HepG2 (cell line): Measurements from ENCODE around the gene ANAPC5. TPM values are rescaled to one million over a fixed set of nuclear protein-coding genes. Genes with fewer than 3 reads are reported as not detected.

Source experiments
- ATAC-seq: fragments of 200-7000 bp; cut with Tn5 transposase; 3 replicates; pipeline ENCODE4 v1.9.1; 2020; ENCODE audit warnings: mild to moderate bottlenecking, moderate library complexity
- BruUV-seq: library from RNA; stranded (reverse); fragments of 400-500 nt; replicated peaks from 2 replicates; lab custom pipeline; 2021; lab: Mats Ljungman, UMichigan
- CTCF ChIA-PET: fragments of 300-600 bp; formaldehyde crosslinking; extraction: SDS; loops from one replicate; lab custom pipeline; 2021; ENCODE audit warnings: low total read pairs, inconsistent platforms, low intra/inter-chr PET ratio; lab: Yijun Ruan, JAX
- POLR2A ChIA-PET: fragments of 350-600 bp; sonication (Branson Sonifier 250); formaldehyde crosslinking; loops from one replicate; lab custom pipeline; 2020; ENCODE audit warnings: antibody characterized with exemption, inconsistent platforms; lab: Yijun Ruan, JAX
- DNase-seq: peaks from one replicate; pipeline ENCODE4 v3.0.0-alpha.2; 2015; ENCODE audit warnings: low spot score
- FAIRE-seq: peaks from 3 replicates; lab custom pipeline; 2011; peaks lifted over from hg19 to GRCh38; lab: Jason Lieb, UNC
- H2AFZ ChIP-seq: one replicate; pipeline ENCODE4 v1.6.1; 2011; ENCODE audit warnings: low read length, inconsistent platforms
- H3K27ac ChIP-seq: fragments of 300-600 bp; 3 replicates; pipeline ENCODE4 v1.8.0; 2011; ENCODE audit warnings: mixed run types, mild to moderate bottlenecking, mixed read lengths, low read length, inconsistent platforms; ENCODE audit not compliant: insufficient read depth; ENCODE audit errors: extremely low read length
- H3K27me3 ChIP-seq, 2 experiments: fragments of 200-600 bp in 1 of 2; 2 replicates in 1 of 2; 3 replicates in 1 of 2; pipeline versions ENCODE4 v1.6.0 to v1.8.0; 2011; ENCODE audit warnings: low read length in 2 of 2, mild to moderate bottlenecking in 2 of 2, moderate library complexity in 2 of 2, inconsistent platforms in 1 of 2; ENCODE audit not compliant: insufficient read depth in 2 of 2, control insufficient read depth in 1 of 2
- H3K36me3 ChIP-seq, 2 experiments: fragments of 200-600 bp in 1 of 2; replicated peaks in 1 of 2; 2 replicates in 1 of 2; 3 replicates in 1 of 2; pipeline versions ENCODE4 v1.5.1 to v1.8.0; 2011; ENCODE audit warnings: low read length in 2 of 2, inconsistent platforms in 1 of 2; ENCODE audit not compliant: insufficient read depth in 2 of 2, control insufficient read depth in 1 of 2
- H3K4me1 ChIP-seq: 2 replicates; pipeline ENCODE4 v1.5.1; 2012; ENCODE audit warnings: low read length, inconsistent platforms; ENCODE audit not compliant: insufficient read depth
- H3K4me2 ChIP-seq: 2 replicates; pipeline ENCODE4 v1.6.0; 2011; ENCODE audit warnings: low read depth, low read length, inconsistent platforms
- H3K4me3 ChIP-seq, 3 experiments: fragments of 200-600 bp in 1 of 3; sonication (generic), shearing (Covaris generic) in 1 of 3; replicated peaks in 1 of 3; 2 replicates each; pipeline ENCODE4 v1.5.1; 2011 to 2016; ENCODE audit warnings: low read length in 3 of 3, inconsistent platforms in 2 of 3, low read depth in 2 of 3, mild to moderate bottlenecking in 2 of 3, control low read depth in 1 of 3, mixed read lengths in 1 of 3; ENCODE audit not compliant: insufficient read depth in 1 of 3
- H3K79me2 ChIP-seq: one replicate; pipeline ENCODE4 v1.6.1; 2011; ENCODE audit warnings: low read length, inconsistent platforms; ENCODE audit not compliant: insufficient read depth
- H3K9ac ChIP-seq: 2 replicates; pipeline ENCODE4 v1.6.0; 2011; ENCODE audit warnings: mild to moderate bottlenecking, low read depth, low read length, inconsistent platforms; ENCODE audit not compliant: insufficient read depth
- H3K9me3 ChIP-seq: 2 replicates; pipeline ENCODE4 v1.5.1; 2012; ENCODE audit warnings: mild to moderate bottlenecking, low read length
- H4K20me1 ChIP-seq: 2 replicates; pipeline ENCODE4 v1.6.0; 2011; ENCODE audit warnings: inconsistent platforms, mild to moderate bottlenecking, low read length, moderate library complexity; ENCODE audit not compliant: insufficient read depth
- HIVEP1 ChIP-seq: sonication (generic); formaldehyde crosslinking; IDR thresholded peaks from 2 replicates; pipeline ENCODE4 v1.4.0; 2020; ENCODE audit warnings: mild to moderate bottlenecking, missing genetic modification reagents
- MLLT10 ChIP-seq: sonication (generic); formaldehyde crosslinking; IDR thresholded peaks from 2 replicates; pipeline ENCODE4 v1.4.0; 2020; ENCODE audit warnings: missing genetic modification reagents
- MYC ChIP-seq: sonication (generic); formaldehyde crosslinking; IDR thresholded peaks from 2 replicates; pipeline ENCODE4 v1.9.0; 2021; ENCODE audit warnings: missing genetic modification reagents, borderline replicate concordance
- NCOR1 ChIP-seq: fragments of 200-600 bp; sonication (generic); IDR thresholded peaks from 2 replicates; pipeline ENCODE4 v1.7.0; 2017; ENCODE audit warnings: antibody characterized with exemption, low read length, borderline replicate concordance
- TAF15 ChIP-seq: fragments of 200-400 bp; formaldehyde crosslinking; IDR thresholded peaks from one replicate; pipeline ENCODE4 v1.6.1; 2018; ENCODE audit warnings: mild to moderate bottlenecking, low read depth, low read length; ENCODE audit not compliant: poor library complexity, severe bottlenecking
- XRCC5 ChIP-seq: fragments of 200-400 bp; formaldehyde crosslinking; optimal IDR thresholded peaks from 2 replicates; pipeline ENCODE3; 2017; ENCODE audit warnings: mild to moderate bottlenecking, low read length
- ZNF34 ChIP-seq: sonication (generic); formaldehyde crosslinking; IDR thresholded peaks from 2 replicates; pipeline ENCODE4 v1.4.0; 2020; ENCODE audit warnings: mild to moderate bottlenecking, missing genetic modification reagents, borderline replicate concordance
- ZNF547 ChIP-seq: sonication (generic); formaldehyde crosslinking; IDR thresholded peaks from 2 replicates; pipeline ENCODE4 v1.5.1; 2020; ENCODE audit warnings: mild to moderate bottlenecking, missing genetic modification reagents
- ZNF598 ChIP-seq: sonication (generic); formaldehyde crosslinking; IDR thresholded peaks from 2 replicates; pipeline ENCODE4 v1.5.1; 2020; ENCODE audit warnings: mild to moderate bottlenecking, missing genetic modification reagents, borderline replicate concordance
- ZNF768 ChIP-seq: sonication (generic); formaldehyde crosslinking; IDR thresholded peaks from 2 replicates; pipeline ENCODE4 v1.4.0; 2020; ENCODE audit warnings: missing genetic modification reagents
- WGBS: methylation state at CpG from one replicate; pipeline ENCODE4 v1.1.6; 2017; ENCODE audit warnings: low lambda C conversion rate; 5-methylcytosine and 5-hydroxymethylcytosine counted together
- in situ Hi-C: cut with HindIII; loops from 2 replicates; pipeline ENCODE4 v1.10.0; 2017; ENCODE audit warnings: low pct_unique_long_range_greater_than_20kb; ENCODE audit not compliant: extremely low pct_ligation_motif_present
- intact Hi-C: fragments of 100-400 bp; cut with micrococcal nuclease; formaldehyde crosslinking; loops from one replicate; pipeline ENCODE4 v1.10.0; 2022; ENCODE audit not compliant: unreplicated experiment
- polyA plus RNA-seq, 8 experiments: library from polyadenylated mRNA; depleted of rRNA in 3 of 8; stranded (reverse) in 7 of 8; unstranded in 1 of 8; fragments of >200 nt; fragmentation: Illumina TruSeq in 4 of 8; extraction: Trizol in 4 of 8; gene quantifications; 2 replicates each; pipeline versions ENCODE4 v1.2.1 to v1.2.3, GENCODE V29; 2011 to 2016; ENCODE audit warnings: low read depth in 4 of 8, missing spikeins in 1 of 8, mixed read lengths in 1 of 8; ENCODE audit not compliant: insufficient read depth in 1 of 8
- total RNA-seq, 5 experiments: library from RNA; depleted of rRNA; stranded (reverse); fragments of >200 nt; fragmentation: Illumina TruSeq; extraction: Trizol; gene quantifications; 2 replicates each; pipeline ENCODE4 v1.2.3, GENCODE V29; 2016; ENCODE audit warnings: low read depth in 1 of 5
- TF ChIP-seq, protein P1 (sequence below): sonication (generic); formaldehyde crosslinking; IDR thresholded peaks from 2 replicates; pipeline ENCODE4 v1.4.0; 2020; ENCODE audit warnings: missing genetic modification reagents; ENCODE audit errors: not compliant biosample characterization
- TF ChIP-seq, protein P2 (sequence below): sonication (generic); formaldehyde crosslinking; IDR thresholded peaks from one replicate; pipeline ENCODE4 v1.5.1; 2020; ENCODE audit warnings: mild to moderate bottlenecking, missing genetic modification reagents; ENCODE audit errors: not compliant biosample characterization
- TF ChIP-seq, protein P3 (sequence below): sonication (generic); formaldehyde crosslinking; IDR thresholded peaks from 2 replicates; pipeline ENCODE4 v1.8.0; 2022; ENCODE audit warnings: missing genetic modification reagents, mild to moderate bottlenecking, moderate library complexity, borderline replicate concordance

The ANAPC5 gene
- total and polyA plus RNA-seq, 2 of the 13 experiments (the other 11 are each of a cell fraction or from before 2014, with no cell fraction given) = 146 to 161 TPM

DNA sequence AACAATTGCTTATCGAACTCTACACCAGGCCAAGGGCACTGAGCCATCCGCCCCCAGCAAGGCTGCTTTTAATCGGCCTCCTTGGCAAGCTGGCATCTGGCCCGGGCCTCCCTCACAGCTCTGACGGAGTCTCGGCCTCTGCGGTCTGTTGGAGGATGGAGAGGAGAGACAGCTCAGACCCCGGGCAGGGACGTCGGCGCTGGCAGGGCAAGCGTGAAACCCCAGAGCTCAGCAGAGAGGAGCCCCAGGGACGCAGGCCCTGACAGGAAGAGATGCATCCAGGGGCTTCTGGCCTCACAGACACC lies 73.2 kb downstream of the ANAPC5 start:
- BruUV-seq = no TSS peak
- CTCF ChIA-PET = no interaction called here
- ATAC-seq = no peak
- TF ChIP-seq HIVEP1 (CRISPR knock-in tag) = no peak
- no peak for TF ChIP-seq NCOR1
- TF ChIP-seq, protein P1, sequence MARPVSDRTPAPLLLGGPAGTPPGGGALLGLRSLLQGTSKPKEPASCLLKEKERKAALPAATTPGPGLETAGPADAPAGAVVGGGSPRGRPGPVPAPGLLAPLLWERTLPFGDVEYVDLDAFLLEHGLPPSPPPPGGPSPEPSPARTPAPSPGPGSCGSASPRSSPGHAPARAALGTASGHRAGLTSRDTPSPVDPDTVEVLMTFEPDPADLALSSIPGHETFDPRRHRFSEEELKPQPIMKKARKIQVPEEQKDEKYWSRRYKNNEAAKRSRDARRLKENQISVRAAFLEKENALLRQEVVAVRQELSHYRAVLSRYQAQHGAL (CRISPR knock-in tag) = no peak
- TF ChIP-seq, protein P2, sequence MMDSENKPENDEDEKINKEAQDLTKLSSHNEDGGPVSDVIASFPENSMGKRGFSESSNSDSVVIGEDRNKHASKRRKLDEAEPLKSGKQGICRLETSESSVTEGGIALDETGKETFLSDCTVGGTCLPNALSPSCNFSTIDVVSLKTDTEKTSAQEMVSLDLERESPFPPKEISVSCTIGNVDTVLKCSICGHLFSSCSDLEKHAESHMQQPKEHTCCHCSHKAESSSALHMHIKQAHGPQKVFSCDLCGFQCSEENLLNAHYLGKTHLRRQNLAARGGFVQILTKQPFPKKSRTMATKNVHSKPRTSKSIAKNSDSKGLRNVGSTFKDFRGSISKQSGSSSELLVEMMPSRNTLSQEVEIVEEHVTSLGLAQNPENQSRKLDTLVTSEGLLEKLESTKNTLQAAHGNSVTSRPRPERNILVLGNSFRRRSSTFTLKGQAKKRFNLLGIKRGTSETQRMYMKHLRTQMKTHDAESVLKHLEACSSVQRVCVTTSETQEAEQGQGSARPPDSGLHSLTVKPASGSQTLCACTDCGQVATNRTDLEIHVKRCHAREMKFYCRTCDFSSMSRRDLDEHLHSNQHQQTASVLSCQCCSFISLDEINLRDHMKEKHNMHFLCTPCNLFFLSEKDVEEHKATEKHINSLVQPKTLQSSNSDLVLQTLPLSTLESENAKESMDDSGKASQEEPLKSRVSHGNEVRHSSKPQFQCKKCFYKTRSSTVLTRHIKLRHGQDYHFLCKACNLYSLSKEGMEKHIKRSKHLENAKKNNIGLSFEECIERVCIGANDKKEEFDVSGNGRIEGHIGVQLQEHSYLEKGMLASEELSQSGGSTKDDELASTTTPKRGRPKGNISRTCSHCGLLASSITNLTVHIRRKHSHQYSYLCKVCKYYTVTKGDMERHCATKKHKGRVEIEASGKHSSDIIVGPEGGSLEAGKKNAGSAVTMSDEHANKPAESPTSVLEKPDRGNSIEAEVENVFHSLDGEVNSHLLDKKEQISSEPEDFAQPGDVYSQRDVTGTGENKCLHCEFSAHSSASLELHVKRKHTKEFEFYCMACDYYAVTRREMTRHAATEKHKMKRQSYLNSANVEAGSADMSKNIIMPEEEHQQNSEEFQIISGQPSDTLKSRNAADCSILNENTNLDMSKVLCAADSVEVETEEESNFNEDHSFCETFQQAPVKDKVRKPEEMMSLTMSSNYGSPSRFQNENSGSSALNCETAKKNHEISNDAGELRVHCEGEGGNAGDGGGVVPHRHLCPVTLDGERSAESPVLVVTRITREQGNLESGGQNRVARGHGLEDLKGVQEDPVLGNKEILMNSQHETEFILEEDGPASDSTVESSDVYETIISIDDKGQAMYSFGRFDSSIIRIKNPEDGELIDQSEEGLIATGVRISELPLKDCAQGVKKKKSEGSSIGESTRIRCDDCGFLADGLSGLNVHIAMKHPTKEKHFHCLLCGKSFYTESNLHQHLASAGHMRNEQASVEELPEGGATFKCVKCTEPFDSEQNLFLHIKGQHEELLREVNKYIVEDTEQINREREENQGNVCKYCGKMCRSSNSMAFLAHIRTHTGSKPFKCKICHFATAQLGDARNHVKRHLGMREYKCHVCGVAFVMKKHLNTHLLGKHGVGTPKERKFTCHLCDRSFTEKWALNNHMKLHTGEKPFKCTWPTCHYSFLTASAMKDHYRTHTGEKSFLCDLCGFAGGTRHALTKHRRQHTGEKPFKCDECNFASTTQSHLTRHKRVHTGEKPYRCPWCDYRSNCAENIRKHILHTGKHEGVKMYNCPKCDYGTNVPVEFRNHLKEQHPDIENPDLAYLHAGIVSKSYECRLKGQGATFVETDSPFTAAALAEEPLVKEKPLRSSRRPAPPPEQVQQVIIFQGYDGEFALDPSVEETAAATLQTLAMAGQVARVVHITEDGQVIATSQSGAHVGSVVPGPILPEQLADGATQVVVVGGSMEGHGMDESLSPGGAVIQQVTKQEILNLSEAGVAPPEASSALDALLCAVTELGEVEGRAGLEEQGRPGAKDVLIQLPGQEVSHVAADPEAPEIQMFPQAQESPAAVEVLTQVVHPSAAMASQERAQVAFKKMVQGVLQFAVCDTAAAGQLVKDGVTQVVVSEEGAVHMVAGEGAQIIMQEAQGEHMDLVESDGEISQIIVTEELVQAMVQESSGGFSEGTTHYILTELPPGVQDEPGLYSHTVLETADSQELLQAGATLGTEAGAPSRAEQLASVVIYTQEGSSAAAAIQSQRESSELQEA = no peak
- TF ChIP-seq ZNF598 (CRISPR knock-in tag) = no peak
- TF ChIP-seq ZNF547 = no peak
- TF ChIP-seq, protein P3, sequence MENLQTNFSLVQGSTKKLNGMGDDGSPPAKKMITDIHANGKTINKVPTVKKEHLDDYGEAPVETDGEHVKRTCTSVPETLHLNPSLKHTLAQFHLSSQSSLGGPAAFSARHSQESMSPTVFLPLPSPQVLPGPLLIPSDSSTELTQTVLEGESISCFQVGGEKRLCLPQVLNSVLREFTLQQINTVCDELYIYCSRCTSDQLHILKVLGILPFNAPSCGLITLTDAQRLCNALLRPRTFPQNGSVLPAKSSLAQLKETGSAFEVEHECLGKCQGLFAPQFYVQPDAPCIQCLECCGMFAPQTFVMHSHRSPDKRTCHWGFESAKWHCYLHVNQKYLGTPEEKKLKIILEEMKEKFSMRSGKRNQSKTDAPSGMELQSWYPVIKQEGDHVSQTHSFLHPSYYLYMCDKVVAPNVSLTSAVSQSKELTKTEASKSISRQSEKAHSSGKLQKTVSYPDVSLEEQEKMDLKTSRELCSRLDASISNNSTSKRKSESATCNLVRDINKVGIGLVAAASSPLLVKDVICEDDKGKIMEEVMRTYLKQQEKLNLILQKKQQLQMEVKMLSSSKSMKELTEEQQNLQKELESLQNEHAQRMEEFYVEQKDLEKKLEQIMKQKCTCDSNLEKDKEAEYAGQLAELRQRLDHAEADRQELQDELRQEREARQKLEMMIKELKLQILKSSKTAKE (CRISPR knock-in tag) = no peak
- no peak for TF ChIP-seq MYC (CRISPR knock-in tag)
- TF ChIP-seq XRCC5 = no peak
- no peak for TF ChIP-seq ZNF34 (CRISPR knock-in tag)
- TF ChIP-seq MLLT10 = no peak
- no peak for TF ChIP-seq TAF15
- TF ChIP-seq ZNF768 = no peak

More for the DNA sequence above, 73.2 kb downstream of the ANAPC5 start:
- Histone ChIP-seq H3K36me3 (peaks cover 4 to 8% of the 10 kb centered on the region in 2 experiments; a peak in 4 of 5 replicates), H3K79me2 (peaks cover 4% of the 10 kb centered on the region), H3K27me3 (no peaks in the 10 kb centered on the region), H3K4me1 (no peaks in the 10 kb centered on the region), H3K27ac (no peak overlapping the region), H3K4me3 (no peak overlapping the region), H3K9me3 (no peaks in the 10 kb centered on the region), H2AFZ (no peak overlapping the region), H4K20me1 (no peaks in the 10 kb centered on the region), H3K4me2 (no peak overlapping the region), H3K9ac (no peak overlapping the region)
- DNase-seq (no peak), FAIRE-seq (no peak)
- in situ Hi-C loops (no loop called here), intact Hi-C loops (no loop called here)
- POLR2A ChIA-PET = no interaction called here
- WGBS = 97% methylated on average over 11 of the region's 13 CpGs
